Hematopoietic multipotent progenitor cell treated with erythropoietin and hydrocortisone succinate and interleukin-3 and kit ligand, for 15 days (in vitro differentiated cells): Measurements from ENCODE around the gene DDRGK1.
A peak's percentile ranks its signal among the peaks of the same experiment; 100 is the strongest.
"Not testable (repeated sequence)": the region's sequence is repeated elsewhere in the genome, so short reads cannot be mapped to it uniquely, and the experiment has no call there.

Source experiments
- DNase-seq: peaks from one replicate; pipeline ENCODE4 v3.0.0-alpha.2; 2015; ENCODE audit warnings: low spot score

DDRGK1 gene

DNA sequence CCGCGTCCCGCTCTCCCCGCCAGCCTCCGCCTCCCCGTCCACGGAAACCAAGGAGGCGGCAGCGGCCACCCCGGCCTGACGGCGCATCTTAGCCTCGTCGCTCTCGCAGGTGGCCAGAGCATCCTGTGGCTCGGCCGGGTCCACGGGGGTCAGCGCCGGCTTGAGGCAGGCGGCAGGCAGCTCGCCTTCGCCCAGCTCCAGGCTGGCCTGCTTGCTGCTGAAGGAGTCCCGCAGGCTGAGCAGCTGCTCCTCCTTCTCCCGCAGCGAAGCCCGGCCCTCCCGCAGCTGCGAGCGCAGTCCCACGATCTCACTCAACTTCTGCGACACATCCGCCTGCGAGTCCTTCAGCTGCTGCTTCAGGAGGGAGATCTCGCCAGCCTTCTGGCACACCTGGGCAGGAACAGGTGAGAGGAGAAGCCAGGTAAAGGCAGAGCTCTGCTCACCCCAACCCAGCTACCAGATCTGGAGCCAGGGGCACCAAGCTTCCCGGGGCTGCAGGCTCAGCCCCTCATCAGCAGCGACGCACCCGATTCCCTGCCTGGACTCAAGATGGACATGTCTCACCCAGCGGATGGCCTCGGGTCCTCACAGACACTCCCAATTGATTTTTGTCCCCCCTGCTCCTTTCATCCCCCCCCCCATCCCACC, 39.6 kb downstream of the DDRGK1 start:
- DNase-seq = no peak

- no peak for DNase-seq
Measured at GRCh38 chr20:3164043-3164762, 40.3 kb downstream of the DDRGK1 start.

- DNase-seq = no peak
Measured at GRCh38 chr20:3163099-3164042, 41.1 kb downstream of the DDRGK1 start.

GRCh38 chr20:3162080-3162611, 42.3 kb downstream of the DDRGK1 start:
- DNase-seq = no peak

- no peak for DNase-seq
Measured at GRCh38 chr20:3161316-3162079, 43.0 kb downstream of the DDRGK1 start.

- no peak for DNase-seq
Measured at GRCh38 chr20:3160418-3160817, 44.1 kb downstream of the DDRGK1 start.

- peak; percentile 44 for DNase-seq
Measured at GRCh38 chr20:3158968-3159431, 45.5 kb downstream of the DDRGK1 start.

DNA sequence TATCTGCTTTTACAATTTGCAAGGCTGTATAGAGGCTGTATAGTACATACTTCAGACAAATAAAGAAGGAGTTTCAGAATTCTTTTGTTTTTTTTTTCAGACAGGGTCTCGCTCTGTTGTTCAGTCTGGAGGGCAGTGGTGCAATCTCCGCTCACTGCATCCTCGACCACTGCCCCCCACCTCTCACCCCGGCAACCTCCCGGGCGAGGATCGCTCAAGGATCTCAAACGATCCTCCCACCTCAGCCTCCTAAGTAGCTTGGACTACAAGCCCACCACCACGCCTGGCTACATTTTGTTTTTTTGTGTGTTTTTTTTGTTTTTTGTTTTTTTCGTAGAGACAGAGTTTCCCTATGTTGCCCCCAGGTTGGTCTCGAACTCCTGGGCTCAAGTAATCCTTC, 46.7 kb downstream of the DDRGK1 start:
- no peak for DNase-seq

GRCh38 chr20:3156811-3157619, 47.5 kb downstream of the DDRGK1 start:
- no peak for DNase-seq

- DNase-seq = not testable (repeated sequence)
Measured at GRCh38 chr20:3152057-3152644, 52.3 kb downstream of the DDRGK1 start.

DNA sequence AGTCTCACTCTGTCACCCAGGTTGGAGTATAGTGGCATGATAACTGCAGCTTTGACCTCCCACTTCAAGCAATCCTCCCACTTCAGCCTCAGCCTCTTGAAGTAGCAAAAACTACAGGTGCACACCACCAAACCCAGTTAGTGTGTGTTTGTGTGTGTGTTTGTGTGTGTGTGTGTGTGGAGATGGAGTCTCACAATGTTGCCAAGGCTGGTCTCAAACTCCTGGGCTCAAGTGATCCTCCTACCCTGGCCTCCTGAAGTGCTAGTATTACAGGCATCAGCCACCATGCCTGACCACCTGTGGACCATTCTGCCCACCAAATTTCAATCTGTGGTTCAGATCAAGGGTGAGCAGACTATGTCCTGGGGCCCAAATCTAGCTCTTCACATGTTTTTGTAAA, 53.6 kb downstream of the DDRGK1 start:
- DNase-seq = no peak

DNA sequence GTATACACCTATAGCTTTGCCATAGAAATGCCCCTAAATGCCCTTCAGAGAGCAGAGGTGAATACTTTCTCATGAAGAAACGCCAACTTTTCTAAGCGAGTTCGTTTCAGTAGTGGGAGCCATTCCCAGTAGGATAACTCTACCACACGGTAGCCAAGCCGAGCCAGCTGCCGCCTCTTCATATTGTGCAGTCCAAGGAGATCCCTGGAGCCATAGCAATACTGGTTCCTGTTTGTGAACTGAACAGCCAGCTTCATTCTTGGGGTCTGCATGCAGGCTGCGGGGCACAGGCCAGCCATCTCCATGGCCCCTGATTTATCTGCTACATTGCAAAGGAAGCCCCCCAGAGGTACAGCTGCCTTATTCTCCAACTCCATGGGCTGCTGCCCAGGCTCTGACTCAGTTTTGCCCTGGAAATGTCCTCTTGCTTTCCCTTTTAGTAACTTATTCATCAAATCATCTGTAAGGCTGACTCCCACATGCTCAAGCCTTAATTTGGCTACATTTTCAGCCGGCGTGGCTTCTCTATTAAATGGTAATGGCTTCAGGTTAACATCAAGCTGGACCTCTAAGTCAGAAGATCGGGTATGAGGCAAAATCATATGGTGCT, 57.6 kb downstream of the DDRGK1 start:
- no peak for DNase-seq

DNA sequence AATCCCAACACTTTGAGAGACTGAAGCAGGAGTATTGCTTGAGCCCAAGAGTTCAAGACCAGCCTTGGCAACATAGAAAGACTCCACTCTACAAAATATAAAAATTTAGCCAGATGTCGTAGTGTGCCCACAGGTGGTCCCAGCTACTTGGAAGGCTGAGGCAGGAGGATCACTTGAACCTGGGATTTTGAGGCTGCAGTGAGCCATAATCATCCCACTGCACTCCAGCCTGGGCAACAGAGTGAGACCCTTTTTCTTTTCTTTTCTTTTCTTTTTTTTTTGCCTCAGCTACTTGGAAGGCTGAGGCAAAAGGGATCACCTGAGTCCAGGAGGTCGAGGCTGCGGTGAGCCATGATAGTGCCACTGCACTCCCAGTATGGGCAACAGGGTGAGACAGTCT, 62.7 kb downstream of the DDRGK1 start:
- DNase-seq = no peak
